Suprapubic skin (tissue), 4 donors: ENCODE data around the gene PTPRN2. TPM values are rescaled to one million over a fixed set of nuclear protein-coding genes. Genes with fewer than 3 reads are reported as not detected.
"Not testable (repeated sequence)": the region's sequence is repeated elsewhere in the genome, so short reads cannot be mapped to it uniquely, and the experiment has no call there.

ENCODE experiments used
- DNase-seq, 2 donors: peaks; one replicate each; pipeline ENCODE4 v3.0.0-alpha.2; 2019; ENCODE audit warnings: low spot score in 2 of 2
- H3K27ac ChIP-seq: fragments of 200-600 bp; sonication (generic); one replicate; pipeline ENCODE4 v1.5.1; 2019
- H3K27me3 ChIP-seq: fragments of 200-600 bp; sonication (generic); one replicate; pipeline ENCODE4 v1.5.1; 2019
- H3K36me3 ChIP-seq: fragments of 200-600 bp; sonication (generic); one replicate; pipeline ENCODE4 v1.5.1; 2019
- H3K4me1 ChIP-seq: fragments of 200-600 bp; sonication (generic); one replicate; pipeline ENCODE4 v1.5.1; 2019
- H3K4me3 ChIP-seq: fragments of 200-600 bp; sonication (generic); one replicate; pipeline ENCODE4 v1.5.1; 2019; ENCODE audit warnings: mild to moderate bottlenecking
- H3K9me3 ChIP-seq: fragments of 200-600 bp; sonication (generic); one replicate; pipeline ENCODE4 v1.5.1; 2019
- CTCF ChIP-seq, 2 donors: fragments of 200-600 bp in 1 of 2; fragments of 450-650 bp in 1 of 2; sonication (generic) in 1 of 2; IDR thresholded peaks; one replicate each; pipeline ENCODE4 v1.5.1; 2016 to 2019; ENCODE audit warnings: antibody characterized with exemption in 2 of 2, mild to moderate bottlenecking in 1 of 2, moderate library complexity in 1 of 2
- EP300 ChIP-seq: sonication (generic); formaldehyde crosslinking; IDR thresholded peaks from one replicate; pipeline ENCODE4 v1.6.1; 2017; ENCODE audit warnings: antibody characterized with exemption
- POLR2A ChIP-seq, 2 donors: fragments of 450-650 bp; IDR thresholded peaks; one replicate each; pipeline ENCODE4 v1.6.1; 2017; ENCODE audit warnings: antibody characterized with exemption in 2 of 2, mild to moderate bottlenecking in 2 of 2, moderate library complexity in 2 of 2
- POLR2AphosphoS5 ChIP-seq, 3 donors: sonication (generic); formaldehyde crosslinking; IDR thresholded peaks; one replicate each; pipeline ENCODE4 v1.6.1; 2017; ENCODE audit warnings: antibody characterized with exemption in 3 of 3
- WGBS: methylation state at CpG from one replicate; pipeline ENCODE4 v1.1.5; 2018; 5-methylcytosine and 5-hydroxymethylcytosine counted together
- total RNA-seq, 4 donors: library from RNA; depleted of rRNA; stranded (reverse); fragments of >200 nt; gene quantifications; one replicate each; pipeline ENCODE4 v1.1.0, GENCODE V29; 2016

Gene PTPRN2
- total RNA-seq, 4 donors from 2014 or later = 0.23 to 1.8 (median 1.3) TPM

GRCh38 chr7:158460665-158461064 lies 127.0 kb downstream of the PTPRN2 start:
- H3K27ac ChIP-seq = no peak overlapping the region
- no peaks in the 10 kb centered on the region for H3K4me1 ChIP-seq
- H3K9me3 ChIP-seq = no peaks in the 10 kb centered on the region
- no peak overlapping the region for H3K4me3 ChIP-seq
- DNase-seq = no peak
- TF ChIP-seq CTCF (IDR thresholded peaks at IDR 0.05) = no peak
- TF ChIP-seq POLR2A (IDR thresholded peaks at IDR 0.05) = no peak
- TF ChIP-seq POLR2AphosphoS5 (IDR thresholded peaks at IDR 0.05) = no peak
- TF ChIP-seq EP300 = no peak
- no peaks in the 10 kb centered on the region for H3K27me3 ChIP-seq
- H3K36me3 ChIP-seq = no peaks in the 10 kb centered on the region
- 82% methylated on average over 6 of the region's 6 CpGs for WGBS

GRCh38 chr7:158458716-158459282 lies 128.8 kb downstream of the PTPRN2 start:
- no peak for DNase-seq
- H3K27me3 ChIP-seq = no peaks in the 10 kb centered on the region
- no peak overlapping the region for H3K4me3 ChIP-seq
- no peaks in the 10 kb centered on the region for H3K36me3 ChIP-seq
- H3K27ac ChIP-seq = no peak overlapping the region
- H3K4me1 ChIP-seq = no peaks in the 10 kb centered on the region
- WGBS = 83% methylated on average over 11 of the region's 13 CpGs
- TF ChIP-seq EP300 (no peak), CTCF (IDR thresholded peaks at IDR 0.05) (no peak), POLR2AphosphoS5 (IDR thresholded peaks at IDR 0.05) (no peak), POLR2A (IDR thresholded peaks at IDR 0.05) (no peak)
- H3K9me3 ChIP-seq = no peaks in the 10 kb centered on the region

GRCh38 chr7:158458096-158458495 lies 129.5 kb downstream of the PTPRN2 start:
- WGBS = 72% methylated on average over 13 of the region's 13 CpGs

GRCh38 chr7:158457586-158457985 lies 130.0 kb downstream of the PTPRN2 start:
- not testable (repeated sequence) for H3K27me3 ChIP-seq, H3K27ac ChIP-seq, H3K36me3 ChIP-seq, H3K9me3 ChIP-seq, H3K4me1 ChIP-seq, DNase-seq, H3K4me3 ChIP-seq
- WGBS = 95% methylated on average over 5 of the region's 22 CpGs

More at GRCh38 chr7:158458096-158458495, 129.5 kb downstream of the PTPRN2 start:
- DNase-seq = no peak
- Histone ChIP-seq H3K9me3 (no peaks in the 10 kb centered on the region), H3K36me3 (no peaks in the 10 kb centered on the region), H3K4me3 (no peak overlapping the region), H3K4me1 (no peaks in the 10 kb centered on the region), H3K27me3 (no peaks in the 10 kb centered on the region), H3K27ac (no peak overlapping the region)
- no peak for TF ChIP-seq EP300
- no peak for TF ChIP-seq POLR2AphosphoS5 (IDR thresholded peaks at IDR 0.05)
- TF ChIP-seq POLR2A (IDR thresholded peaks at IDR 0.05) = no peak
- no peak for TF ChIP-seq CTCF (IDR thresholded peaks at IDR 0.05)

GRCh38 chr7:158454631-158455030 lies 133.0 kb downstream of the PTPRN2 start:
- 89% methylated on average over 8 of the region's 8 CpGs for WGBS
- no peak overlapping the region for H3K4me3 ChIP-seq
- H3K27me3 ChIP-seq = peaks cover 8% of the 10 kb centered on the region
- DNase-seq = no peak
- H3K36me3 ChIP-seq = no peaks in the 10 kb centered on the region
- TF ChIP-seq POLR2A (IDR thresholded peaks at IDR 0.05) = no peak
- TF ChIP-seq CTCF (IDR thresholded peaks at IDR 0.05) = no peak
- H3K27ac ChIP-seq = no peak overlapping the region
- H3K4me1 ChIP-seq = no peaks in the 10 kb centered on the region
- H3K9me3 ChIP-seq = no peaks in the 10 kb centered on the region

GRCh38 chr7:158453663-158454062 lies 134.0 kb downstream of the PTPRN2 start:
- Histone ChIP-seq H3K9me3 (no peaks in the 10 kb centered on the region), H3K36me3 (no peaks in the 10 kb centered on the region), H3K4me3 (no peak overlapping the region), H3K4me1 (no peaks in the 10 kb centered on the region), H3K27ac (no peak overlapping the region), H3K27me3 (peaks cover 8% of the 10 kb centered on the region)
- 83% methylated on average over 7 of the region's 9 CpGs for WGBS
- no peak for TF ChIP-seq POLR2A (IDR thresholded peaks at IDR 0.05)
- no peak for TF ChIP-seq CTCF (IDR thresholded peaks at IDR 0.05)
- TF ChIP-seq POLR2AphosphoS5 (IDR thresholded peaks at IDR 0.05) = no peak
- TF ChIP-seq EP300 = no peak
- no peak for DNase-seq
